Measurements from ENCODE around the gene DNAH5.

Gene DNAH5

DNA sequence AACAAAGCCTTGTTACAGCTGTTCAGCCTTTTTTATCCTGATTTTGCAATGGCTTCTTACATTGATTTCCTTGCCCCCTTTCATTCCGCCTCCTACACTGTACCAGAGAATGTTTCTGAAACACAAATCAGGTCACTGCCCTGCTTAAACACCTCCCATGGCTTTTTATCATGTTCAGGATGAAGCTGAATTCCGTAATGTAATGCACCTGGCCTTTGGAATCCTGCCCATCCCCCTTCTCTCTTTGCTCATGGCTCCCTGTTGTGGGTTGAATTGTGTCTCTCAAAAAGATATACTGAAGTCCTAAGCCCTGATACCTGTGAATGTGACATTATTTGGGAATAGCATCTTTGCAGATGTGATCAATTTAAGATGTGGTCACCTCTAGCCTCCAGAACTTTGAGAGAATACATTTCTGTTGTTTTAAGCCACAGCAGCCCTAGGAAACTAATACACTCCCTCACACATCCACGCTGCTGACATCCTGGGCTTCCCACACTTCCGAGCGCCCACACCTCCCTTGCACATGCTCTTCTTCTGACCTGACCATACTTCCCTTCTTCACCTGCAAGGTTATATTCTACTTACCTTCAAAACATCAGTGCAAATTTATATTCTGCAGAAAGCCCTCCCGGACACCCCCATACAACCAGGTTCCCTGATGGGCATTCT lies 101.2 kb downstream of the DNAH5 start:
- no peak overlapping the region for H3K27ac ChIP-seq
- TF ChIP-seq, protein P1, sequence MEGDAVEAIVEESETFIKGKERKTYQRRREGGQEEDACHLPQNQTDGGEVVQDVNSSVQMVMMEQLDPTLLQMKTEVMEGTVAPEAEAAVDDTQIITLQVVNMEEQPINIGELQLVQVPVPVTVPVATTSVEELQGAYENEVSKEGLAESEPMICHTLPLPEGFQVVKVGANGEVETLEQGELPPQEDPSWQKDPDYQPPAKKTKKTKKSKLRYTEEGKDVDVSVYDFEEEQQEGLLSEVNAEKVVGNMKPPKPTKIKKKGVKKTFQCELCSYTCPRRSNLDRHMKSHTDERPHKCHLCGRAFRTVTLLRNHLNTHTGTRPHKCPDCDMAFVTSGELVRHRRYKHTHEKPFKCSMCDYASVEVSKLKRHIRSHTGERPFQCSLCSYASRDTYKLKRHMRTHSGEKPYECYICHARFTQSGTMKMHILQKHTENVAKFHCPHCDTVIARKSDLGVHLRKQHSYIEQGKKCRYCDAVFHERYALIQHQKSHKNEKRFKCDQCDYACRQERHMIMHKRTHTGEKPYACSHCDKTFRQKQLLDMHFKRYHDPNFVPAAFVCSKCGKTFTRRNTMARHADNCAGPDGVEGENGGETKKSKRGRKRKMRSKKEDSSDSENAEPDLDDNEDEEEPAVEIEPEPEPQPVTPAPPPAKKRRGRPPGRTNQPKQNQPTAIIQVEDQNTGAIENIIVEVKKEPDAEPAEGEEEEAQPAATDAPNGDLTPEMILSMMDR (IDR thresholded peaks at IDR 0.05): no peak
- no peak for DNase-seq
- H3K4me3 ChIP-seq: no peak overlapping the region
- H3K9me3 ChIP-seq: no peaks in the 10 kb centered on the region
- no peaks in the 10 kb centered on the region for H3K27me3 ChIP-seq
- intact Hi-C loops (cut with DNase I; ENCODE audit: low total_unique reads): no loop called here
- H3K4me1 ChIP-seq: no peaks in the 10 kb centered on the region
- no peaks in the 10 kb centered on the region for H3K36me3 ChIP-seq

- Histone ChIP-seq H3K27me3 (no peaks in the 10 kb centered on the region), H3K36me3 (no peaks in the 10 kb centered on the region), H3K4me1 (no peaks in the 10 kb centered on the region), H3K4me3 (no peak overlapping the region), H3K27ac (no peak overlapping the region), H3K9me3 (peaks cover 0 to 3% (median 3%) of the 10 kb centered on the region in 3 donors)
- TF ChIP-seq, protein P1 (IDR thresholded peaks at IDR 0.05): no peak
- intact Hi-C loops (cut with DNase I; ENCODE audit: low total_unique reads): no loop called here
- DNase-seq: no peak
These were observed 111.0 kb downstream of the DNAH5 start for GRCh38 chr5:13833440-13833839.

GRCh38 chr5:13831351-13831750 lies 113.1 kb downstream of the DNAH5 start:
- H3K27me3 ChIP-seq: no peaks in the 10 kb centered on the region
- intact Hi-C loops (cut with DNase I; ENCODE audit: low total_unique reads): no loop called here
- H3K4me3 ChIP-seq: no peak overlapping the region
- DNase-seq: no peak
- no peaks in the 10 kb centered on the region for H3K4me1 ChIP-seq
- no peak overlapping the region for H3K27ac ChIP-seq
- H3K9me3 ChIP-seq: peaks cover 0 to 7% (median 5%) of the 10 kb centered on the region in 3 donors
- TF ChIP-seq, protein P1 (IDR thresholded peaks at IDR 0.05): no peak
- no peaks in the 10 kb centered on the region for H3K36me3 ChIP-seq

- no peaks in the 10 kb centered on the region for H3K4me1 ChIP-seq
- no peak overlapping the region for H3K27ac ChIP-seq
- TF ChIP-seq, protein P1 (IDR thresholded peaks at IDR 0.05): no peak
- intact Hi-C loops (cut with DNase I; ENCODE audit: low total_unique reads): no loop called here
- DNase-seq: no peak
- peaks cover 0 to 7% (median 5%) of the 10 kb centered on the region in 3 donors for H3K9me3 ChIP-seq
- no peaks in the 10 kb centered on the region for H3K27me3 ChIP-seq
- no peak overlapping the region for H3K4me3 ChIP-seq
- no peaks in the 10 kb centered on the region for H3K36me3 ChIP-seq
These were observed 114.0 kb downstream of the DNAH5 start for GRCh38 chr5:13830536-13830935.

GRCh38 chr5:13821366-13821765 lies 123.1 kb downstream of the DNAH5 start:
- Histone ChIP-seq H3K27ac (no peak overlapping the region), H3K4me1 (no peaks in the 10 kb centered on the region), H3K27me3 (no peaks in the 10 kb centered on the region), H3K4me3 (no peak overlapping the region), H3K36me3 (no peaks in the 10 kb centered on the region), H3K9me3 (no peaks in the 10 kb centered on the region)
- TF ChIP-seq, protein P1 (IDR thresholded peaks at IDR 0.05): no peak
- intact Hi-C loops (cut with DNase I; ENCODE audit: low total_unique reads): no loop called here
- no peak for DNase-seq

DNA sequence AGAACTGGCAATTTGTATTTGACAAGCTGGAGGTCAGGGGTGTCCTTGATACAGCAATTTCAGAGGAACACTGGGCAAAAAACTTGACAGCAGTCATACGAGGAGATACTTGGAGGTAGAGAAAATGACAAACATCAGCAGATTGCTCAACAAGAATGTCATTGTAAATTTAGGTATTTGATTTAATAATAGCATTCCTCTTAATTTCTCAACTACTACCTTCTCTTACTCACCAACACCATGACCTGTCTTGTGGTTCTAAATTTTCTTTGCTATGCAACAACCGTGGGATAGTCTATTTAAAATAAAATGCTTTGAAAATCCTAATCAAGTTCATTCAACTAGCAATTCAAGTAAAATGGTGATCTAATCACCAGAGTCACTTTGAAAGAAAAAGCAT lies 128.4 kb downstream of the DNAH5 start:
- Histone ChIP-seq H3K36me3 (no peaks in the 10 kb centered on the region), H3K9me3 (no peaks in the 10 kb centered on the region), H3K4me1 (no peaks in the 10 kb centered on the region), H3K27ac (no peak overlapping the region), H3K27me3 (no peaks in the 10 kb centered on the region), H3K4me3 (no peak overlapping the region)
- intact Hi-C loops (cut with DNase I; ENCODE audit: low total_unique reads): no loop called here
- TF ChIP-seq, protein P1 (IDR thresholded peaks at IDR 0.05): no peak
- no peak for DNase-seq

Measured in tibial artery (tissue), 4 donors.